GM08714 (cell line): Measurements from ENCODE around the gene ARHGDIA.
A peak's percentile ranks its signal among the peaks of the same experiment; 100 is the strongest.

Experiments used
- H3K4me3 ChIP-seq: fragments of 200-500 bp; sonication (Bioruptor generic); 2 replicates; pipeline ENCODE4 v1.5.1; 2014; ENCODE audit warnings: mild to moderate bottlenecking, low read length, inconsistent platforms
- ZNF274 ChIP-seq: IDR thresholded peaks from 2 replicates; pipeline ENCODE4 v1.6.1; 2012; ENCODE audit warnings: mild to moderate bottlenecking, low read depth, low read length

The ARHGDIA gene

DNA sequence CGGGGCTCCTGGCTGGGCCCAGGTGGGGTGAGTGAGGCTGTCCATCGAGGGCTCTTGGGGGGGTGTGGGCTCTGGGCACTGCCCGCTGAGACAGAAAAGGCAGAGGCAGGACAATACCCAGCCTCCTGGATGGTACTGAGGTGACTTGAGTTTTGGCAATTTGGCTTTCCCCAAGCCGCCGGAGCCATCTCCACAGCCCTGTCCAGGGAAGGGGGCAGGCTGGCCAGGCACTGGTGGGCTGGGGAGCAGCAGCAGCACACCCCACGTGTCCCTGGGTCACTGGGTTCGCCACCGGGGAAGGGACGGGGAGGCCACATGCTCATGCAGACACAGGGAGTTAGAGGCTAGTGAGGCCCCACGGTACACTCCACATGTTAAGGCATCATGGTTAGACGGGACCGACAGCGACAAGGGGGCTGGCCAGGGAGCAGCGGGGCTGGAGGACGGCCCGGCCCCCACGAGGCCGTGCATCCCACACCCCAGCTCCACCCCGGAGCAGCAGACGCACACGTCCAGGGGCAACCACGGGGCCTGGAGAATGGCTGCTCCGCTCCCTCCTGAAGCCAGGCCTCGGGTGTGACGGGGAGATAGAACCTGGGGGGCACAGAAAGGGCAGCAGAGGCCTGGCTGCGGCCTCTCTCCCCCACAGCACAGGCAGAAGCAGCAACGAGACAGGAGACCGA, 3.0 kb downstream of the ARHGDIA start:
- no peak for TF ChIP-seq ZNF274
- no peak overlapping the region for H3K4me3 ChIP-seq

DNA sequence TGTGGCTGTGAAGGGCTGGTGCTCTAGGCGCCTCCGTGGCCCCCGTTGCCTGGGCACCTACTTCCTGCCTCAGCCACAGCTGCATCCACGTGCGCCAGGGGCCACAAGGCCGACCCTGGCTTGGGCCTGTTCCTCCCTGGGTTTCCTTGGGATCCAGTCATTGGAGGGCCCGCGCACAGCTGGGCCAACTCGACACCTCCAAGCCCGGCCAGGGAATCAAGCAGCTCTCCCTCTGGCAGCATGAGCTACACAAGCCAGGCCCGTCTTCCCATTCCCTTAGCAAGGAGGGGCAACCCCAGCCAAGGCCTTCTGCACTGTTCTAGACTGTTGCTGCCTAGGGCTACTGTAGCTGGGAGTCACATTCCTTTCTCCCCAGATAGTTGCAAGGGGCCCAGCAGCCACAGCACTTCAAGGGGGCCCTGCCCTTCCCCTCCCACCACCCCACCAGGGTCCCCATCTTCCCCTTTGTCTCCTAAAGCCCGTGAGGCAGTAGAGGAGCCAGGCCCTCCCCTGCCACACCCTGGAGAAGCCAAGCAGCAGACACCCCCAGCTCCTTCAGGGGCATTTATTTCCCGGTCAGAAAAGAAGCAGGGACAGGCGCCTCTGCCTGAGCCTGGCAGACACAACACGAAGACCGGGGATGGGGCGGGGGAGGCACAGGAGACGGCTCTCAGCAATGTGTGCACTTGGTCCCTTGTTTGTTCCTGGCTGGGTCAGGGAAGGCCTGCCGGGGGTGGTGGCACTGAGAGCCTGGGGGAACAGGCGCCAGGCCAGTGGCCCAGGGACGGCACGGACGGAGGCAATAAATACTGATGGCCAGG, 3.8 kb downstream of the ARHGDIA start:
- no peak overlapping the region for H3K4me3 ChIP-seq
- TF ChIP-seq ZNF274, result no peak

DNA sequence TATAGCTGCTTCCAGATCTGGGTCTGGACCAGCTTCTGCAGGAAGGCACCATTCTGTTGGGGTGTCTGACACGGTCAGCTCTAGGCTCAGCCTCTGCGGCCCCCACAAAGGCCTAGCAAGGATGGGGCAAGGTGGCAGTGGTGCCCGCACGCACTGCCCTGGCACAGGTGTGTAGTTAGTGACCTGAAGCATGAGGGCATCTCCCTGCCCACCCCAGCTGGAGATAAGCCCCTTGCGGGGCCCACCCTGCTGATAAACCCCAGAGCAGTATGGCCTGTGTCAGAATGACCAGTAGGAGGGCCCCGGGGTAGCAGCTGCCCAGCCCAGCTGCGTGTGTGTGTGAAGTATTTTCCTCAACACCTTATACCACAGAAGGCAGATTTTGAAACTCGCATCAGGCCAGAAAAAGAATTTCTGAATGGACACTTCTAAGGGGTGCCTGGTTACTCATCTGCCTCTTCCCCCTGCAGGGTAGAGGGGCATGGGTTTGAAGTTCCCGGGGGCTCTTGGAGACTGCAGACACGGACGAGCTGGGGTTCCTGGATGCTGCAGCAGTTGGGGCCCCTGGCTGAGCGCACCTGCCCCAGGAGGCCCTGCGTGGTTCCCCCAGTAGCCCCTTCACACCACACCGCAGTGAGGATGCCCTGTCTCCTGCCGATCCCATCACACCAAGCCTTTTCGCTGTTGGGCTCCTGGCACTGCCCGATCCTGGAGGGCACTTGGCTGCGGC, 4.5 kb downstream of the ARHGDIA start:
- no peak overlapping the region for H3K4me3 ChIP-seq
- TF ChIP-seq ZNF274, result no peak

DNA sequence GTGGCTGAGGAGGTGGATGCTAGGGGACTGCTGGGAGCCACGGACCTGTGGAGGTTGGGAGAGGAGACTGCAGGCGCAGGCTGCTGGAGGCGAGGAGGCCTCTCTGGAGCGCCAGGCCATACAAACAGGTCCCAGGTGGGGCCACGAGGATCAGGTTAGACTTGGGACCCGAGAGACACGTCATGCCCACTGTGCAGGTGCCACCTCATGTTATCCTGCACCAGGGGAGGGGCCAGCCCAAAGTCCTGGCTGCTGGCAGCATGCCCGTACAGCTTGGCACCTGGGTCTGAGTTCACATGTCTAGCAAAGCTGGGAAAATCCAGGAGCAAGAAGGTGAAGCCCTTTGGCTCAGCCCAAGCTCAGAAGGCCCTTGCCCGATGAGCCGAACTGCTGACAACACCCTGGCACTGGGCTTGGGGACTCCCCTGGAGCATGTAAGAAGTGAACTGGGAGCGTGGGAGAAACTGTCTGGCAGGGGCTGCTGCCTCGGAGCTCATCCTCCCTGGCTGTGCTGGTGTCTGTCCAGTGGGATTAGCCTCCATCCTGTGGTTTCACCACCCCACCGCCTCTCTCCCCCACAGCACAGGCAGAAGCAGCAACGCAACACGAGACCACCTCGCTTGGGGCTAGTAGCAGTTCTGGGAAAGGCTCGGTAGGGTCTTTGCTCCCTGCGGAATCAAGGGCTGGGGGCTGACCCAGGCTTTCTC, 5.3 kb downstream of the ARHGDIA start:
- TF ChIP-seq ZNF274, result no peak

DNA sequence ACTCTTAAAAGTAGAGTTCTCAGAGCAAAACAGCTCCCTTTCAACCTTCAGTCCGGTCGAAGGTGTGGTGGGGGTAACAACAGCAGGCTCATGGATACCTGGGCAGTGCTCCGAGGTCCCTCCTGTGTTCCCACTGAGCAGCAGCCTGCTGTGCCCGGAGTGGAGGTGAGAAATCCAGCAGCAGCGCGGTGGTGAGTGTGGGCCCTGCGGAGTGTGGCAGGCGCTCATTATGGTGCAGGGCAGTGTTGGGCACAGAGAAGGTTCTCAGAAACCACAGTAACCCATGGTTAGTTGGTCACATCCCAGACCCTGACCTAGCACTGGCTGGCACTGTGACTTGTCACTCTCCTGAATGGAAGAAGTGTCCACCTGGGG, 5.8 kb downstream of the ARHGDIA start:
- no peak overlapping the region for H3K4me3 ChIP-seq
- TF ChIP-seq ZNF274, result no peak

More for the DNA sequence above, 5.3 kb downstream of the ARHGDIA start:
- no peak overlapping the region for H3K4me3 ChIP-seq

DNA sequence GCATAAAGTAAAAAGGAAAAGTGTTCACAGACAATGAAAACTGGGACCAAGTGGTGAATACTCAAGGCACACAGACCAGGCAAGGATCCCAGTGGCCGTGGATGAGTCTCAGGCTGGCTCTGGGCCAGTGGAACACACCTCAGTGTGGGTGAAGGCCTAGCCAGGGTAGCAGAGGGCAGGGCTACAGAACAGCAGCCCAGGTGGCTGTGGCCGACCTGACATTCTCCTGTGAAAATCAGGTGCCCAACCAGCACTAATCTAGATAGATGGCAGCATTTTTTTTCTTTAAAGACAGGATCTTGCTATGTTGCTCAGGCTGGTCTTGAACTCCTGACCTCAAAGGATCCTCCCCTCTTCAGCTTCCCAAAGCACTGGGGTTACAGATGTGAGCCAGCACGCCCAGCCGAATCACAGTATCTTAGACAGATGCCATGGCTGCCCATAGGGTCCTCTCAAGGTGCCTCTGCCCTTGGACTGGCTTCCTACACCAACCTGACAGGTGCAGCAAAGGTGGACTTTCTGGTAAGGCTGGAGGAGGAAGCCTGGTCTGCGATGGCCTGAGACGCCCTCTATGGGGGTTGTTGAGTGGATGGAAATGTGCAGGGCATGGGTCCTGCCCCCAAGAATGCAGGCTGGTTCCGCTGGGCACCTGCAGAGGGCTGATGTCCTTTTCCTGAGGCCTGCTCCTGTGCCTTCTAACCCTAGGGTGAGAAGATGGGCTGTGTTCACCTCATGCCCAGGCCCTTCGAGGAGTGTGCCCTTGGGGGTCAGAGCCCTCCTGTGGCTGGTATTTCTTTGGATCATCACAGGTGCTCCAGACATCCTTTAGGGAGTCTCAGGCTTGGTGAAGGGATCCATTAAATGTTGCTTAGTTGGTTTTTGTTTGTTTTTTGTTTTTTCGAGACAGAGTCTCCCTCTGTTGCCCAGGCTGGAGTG, 7.0 kb downstream of the ARHGDIA start:
- TF ChIP-seq ZNF274, result no peak
- H3K4me3 ChIP-seq, result no peak overlapping the region

DNA sequence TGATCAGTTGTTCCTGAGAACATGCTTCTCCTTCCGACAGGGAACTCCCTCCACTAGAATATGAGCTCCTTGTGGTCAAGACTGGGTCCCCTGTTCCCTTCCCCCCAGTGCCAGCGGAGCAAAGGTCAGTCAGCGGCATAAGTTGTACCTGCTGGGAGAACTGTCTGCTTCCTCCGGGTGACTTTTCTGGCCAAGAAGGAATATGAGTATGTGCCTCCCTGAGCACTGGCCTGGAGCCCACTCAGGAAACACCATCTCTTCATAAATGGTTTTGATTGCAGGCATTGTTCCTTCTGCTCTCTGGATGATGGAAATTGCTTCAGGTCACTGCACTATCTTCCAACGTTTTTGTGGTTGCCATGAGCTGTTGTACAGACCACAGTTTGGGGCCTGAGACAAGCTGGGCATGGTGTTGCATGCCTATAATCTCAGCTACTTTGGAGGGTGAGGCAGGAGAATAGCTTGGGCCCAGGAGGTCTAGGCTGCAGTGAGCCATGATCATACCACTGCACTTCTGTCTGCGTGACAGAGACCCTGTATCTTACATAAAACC, 7.9 kb downstream of the ARHGDIA start:
- no peak overlapping the region for H3K4me3 ChIP-seq
- no peak for TF ChIP-seq ZNF274

DNA sequence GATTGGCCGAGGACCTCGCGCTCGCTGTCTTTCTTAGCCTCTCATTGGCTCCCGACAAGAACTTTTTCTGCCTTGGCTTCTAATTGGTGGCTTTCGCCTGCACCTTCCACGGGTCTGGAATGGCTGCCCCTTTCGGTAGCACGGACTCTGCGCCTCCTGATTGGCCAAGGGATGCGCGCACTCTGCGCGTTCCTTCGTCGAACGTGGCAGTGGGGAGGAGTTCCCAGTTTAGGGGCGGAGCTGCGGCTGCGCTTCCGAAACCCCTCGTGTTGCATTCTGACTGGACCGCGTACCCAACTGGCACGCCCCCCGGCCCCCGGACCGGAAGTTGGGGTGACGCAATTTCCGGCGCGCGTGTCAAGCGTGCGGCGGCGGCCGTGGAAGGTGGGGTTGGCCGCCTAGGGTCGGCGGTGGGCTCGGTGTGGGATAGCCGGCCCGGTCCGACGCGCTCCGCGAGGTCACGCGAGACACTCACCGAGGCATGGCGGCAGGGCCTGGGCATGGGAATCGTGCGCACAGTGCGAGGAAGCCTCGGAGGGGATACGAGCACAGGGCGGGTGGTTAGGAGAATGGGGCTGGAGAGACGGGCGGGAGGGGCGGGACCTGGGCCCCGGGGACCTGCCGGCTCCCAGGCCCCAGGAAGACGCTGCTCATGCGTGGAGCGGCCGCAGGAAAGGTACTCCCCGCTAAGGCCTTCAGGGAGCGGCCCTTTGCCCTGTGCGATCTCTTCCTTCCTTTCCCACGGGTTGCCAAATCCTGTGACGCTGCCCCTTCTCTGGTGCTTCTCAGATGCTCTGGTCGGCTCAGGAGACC, 10.2 kb downstream of the ARHGDIA start:
- peak overlapping the region; percentile 74 for H3K4me3 ChIP-seq
- TF ChIP-seq ZNF274, result no peak

DNA sequence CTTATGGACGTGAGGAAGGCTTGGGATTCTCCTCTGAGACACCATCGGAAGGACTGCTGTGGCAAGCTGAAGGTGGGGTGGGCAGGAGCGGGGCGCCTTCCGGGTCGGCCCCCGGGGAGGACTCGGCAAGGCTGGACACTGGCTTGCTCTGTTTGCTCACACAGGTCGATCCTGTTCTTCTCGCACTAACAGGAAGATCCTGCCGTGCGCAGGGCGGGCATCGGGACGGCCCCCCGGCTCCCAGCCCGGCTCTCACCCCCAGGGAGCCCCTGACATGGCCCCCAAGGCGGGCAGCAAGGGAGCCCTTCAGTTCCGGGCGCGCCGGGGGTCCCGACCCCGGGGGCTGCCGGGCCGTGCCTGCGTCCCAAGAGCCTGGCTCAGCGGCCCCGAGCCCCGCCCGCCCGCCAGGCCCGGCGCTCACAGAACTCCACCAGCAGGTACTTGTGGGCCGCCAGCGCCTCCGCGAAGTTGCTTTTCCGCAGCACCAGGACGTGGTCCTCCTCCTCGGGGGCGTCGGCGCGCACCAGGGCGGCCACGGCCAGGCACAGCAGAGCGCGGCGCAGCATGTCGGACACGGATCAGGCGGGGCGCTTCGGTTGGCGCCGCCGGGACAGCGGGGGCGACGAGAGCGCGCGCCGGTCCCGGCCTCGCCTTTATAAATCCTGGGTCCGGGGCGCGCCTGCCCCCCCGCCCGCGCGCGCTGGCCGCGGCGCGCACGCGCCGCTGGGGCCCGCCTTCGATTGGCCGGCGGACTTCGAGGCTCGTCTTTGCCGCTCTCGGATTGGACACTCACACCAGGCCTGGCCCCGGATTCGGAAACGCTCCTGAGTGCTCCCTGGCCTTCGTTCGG, 11.0 kb downstream of the ARHGDIA start, which contains the start of gene P4HB:
TSS of gene P4HB (minus strand) at position 630 of the 850 bp plus-strand sequence. CDS start at position 566, 64 bp downstream.
- no peak for TF ChIP-seq ZNF274
- H3K4me3 ChIP-seq, result peak within 1 kb of the TSS; percentile 81

DNA sequence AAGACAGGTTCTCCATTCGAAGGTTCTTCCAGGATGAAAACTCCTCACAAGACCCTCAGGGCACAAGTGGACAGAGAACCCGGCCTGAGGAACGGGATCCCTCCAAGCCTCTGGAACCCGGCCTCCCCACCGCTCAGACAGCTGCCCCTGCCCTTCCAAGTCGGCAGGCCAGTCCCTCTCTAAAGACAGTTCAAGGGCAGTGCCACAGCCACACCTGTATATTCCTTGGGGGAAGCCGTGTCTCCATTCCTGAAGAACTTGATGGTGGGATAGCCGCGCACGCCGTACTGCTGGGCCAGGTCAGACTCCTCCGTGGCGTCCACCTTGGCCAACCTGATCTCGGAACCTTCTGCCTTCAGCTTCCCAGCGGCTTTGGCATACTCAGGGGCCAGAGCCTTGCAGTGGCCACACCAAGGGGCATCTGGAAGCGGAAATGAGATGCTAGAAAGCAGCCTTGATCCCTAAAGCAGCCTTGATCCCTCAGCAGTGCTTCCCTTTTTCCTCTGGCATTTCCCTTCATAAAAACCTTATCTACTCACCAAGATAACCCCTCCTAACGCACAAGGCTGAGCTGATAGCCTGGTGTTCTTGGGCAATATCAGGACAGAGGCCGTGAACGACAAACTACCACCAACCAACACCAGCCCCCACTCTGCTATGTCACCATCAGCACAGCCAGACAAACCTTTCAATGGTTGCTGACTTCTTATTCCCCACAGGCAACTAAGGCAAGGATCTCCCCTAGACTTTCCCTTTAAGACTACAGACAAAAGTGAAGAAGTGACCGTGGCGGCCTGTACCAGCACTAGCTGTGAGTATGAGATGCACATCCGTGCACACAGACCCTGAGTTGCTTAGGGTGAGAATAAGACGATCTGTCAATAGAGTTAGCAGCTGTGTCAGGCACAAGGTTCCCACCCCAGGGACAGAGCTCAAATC, 11.9 kb downstream of the ARHGDIA start:
- no peak for TF ChIP-seq ZNF274
- H3K4me3 ChIP-seq, result peak overlapping the region; percentile 81
